AG04449 (cell line): Measurements from ENCODE around the gene OIP5.
"Not testable (repeated sequence)": the region's sequence is repeated elsewhere in the genome, so short reads cannot be mapped to it uniquely, and the experiment has no call there.

Source experiments
- CTCF ChIA-PET: fragments of 350-600 bp; formaldehyde crosslinking; extraction: SDS; loops from one replicate; lab custom pipeline; 2021; ENCODE audit warnings: antibody characterized with exemption; lab: Yijun Ruan, JAX
- POLR2A ChIA-PET: fragments of 400-600, 350-600 bp; formaldehyde crosslinking; extraction: SDS; loops from one replicate; lab custom pipeline; 2020; ENCODE audit warnings: antibody characterized with exemption, inconsistent platforms; lab: Yijun Ruan, JAX
- DNase-seq: peaks from one replicate; pipeline ENCODE4 v3.0.0-alpha.2; 2010; ENCODE audit warnings: low read depth, low spot score
- H3K4me3 ChIP-seq: 2 replicates; pipeline ENCODE4 v1.5.1; 2011; ENCODE audit warnings: low read depth, mild to moderate bottlenecking, control low read depth, low read length
- TF ChIP-seq, protein P1 (sequence below): IDR thresholded peaks from one replicate; pipeline ENCODE4 v1.5.1; 2011; ENCODE audit warnings: mild to moderate bottlenecking, moderate library complexity, low read length, control low read depth, inconsistent platforms; ENCODE audit not compliant: insufficient read depth; ENCODE audit errors: missing control alignments

The OIP5 gene

DNA sequence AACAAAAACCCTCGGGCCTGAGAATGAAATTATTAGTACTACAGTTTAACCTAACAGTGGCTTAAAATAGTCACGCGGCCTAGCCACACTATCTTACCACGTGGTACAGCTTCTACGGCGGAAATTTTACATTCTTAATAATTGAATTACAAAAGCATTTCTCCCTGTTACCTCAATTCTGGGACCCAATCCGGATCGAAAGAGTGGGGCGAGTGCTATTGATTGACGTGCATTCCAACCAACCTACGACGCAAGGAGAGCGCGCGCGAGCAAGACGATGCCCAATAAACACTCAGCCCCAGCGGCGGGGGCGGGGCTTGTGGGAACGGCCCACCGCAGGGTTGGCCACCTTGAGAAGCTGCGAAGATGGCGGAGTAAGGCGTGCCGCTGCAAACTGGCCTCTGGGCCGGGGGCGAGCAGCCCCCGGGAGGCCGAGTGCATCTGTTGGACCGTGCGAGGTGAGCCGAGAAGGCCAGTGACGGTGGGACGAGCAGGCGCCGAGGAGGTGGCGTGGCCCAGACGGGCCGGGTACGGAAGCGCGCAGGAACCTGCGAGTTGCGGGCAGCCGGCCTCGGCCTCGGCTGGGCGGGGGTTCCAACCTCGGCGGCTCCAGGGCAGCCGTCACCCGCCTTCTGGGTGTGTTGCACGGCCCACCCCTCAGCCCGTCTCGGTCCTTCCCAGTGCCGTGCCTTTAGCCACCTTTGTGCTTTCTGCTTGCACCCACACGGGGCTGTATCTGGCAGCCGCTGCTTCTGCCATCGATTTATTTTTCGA is 48.6 kb downstream of the OIP5 start:
- peak overlapping the region; percentile 94 for H3K4me3 ChIP-seq
- peak; percentile 97 for DNase-seq
- CTCF ChIA-PET = no interaction called here
- TF ChIP-seq, protein P1, sequence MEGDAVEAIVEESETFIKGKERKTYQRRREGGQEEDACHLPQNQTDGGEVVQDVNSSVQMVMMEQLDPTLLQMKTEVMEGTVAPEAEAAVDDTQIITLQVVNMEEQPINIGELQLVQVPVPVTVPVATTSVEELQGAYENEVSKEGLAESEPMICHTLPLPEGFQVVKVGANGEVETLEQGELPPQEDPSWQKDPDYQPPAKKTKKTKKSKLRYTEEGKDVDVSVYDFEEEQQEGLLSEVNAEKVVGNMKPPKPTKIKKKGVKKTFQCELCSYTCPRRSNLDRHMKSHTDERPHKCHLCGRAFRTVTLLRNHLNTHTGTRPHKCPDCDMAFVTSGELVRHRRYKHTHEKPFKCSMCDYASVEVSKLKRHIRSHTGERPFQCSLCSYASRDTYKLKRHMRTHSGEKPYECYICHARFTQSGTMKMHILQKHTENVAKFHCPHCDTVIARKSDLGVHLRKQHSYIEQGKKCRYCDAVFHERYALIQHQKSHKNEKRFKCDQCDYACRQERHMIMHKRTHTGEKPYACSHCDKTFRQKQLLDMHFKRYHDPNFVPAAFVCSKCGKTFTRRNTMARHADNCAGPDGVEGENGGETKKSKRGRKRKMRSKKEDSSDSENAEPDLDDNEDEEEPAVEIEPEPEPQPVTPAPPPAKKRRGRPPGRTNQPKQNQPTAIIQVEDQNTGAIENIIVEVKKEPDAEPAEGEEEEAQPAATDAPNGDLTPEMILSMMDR = no peak
- POLR2A ChIA-PET = interaction anchor here (0.6 kb wide), 1 partner anchor 80 kb away, joined by 4 read pairs; no protein-coding TSS in a partner anchor

DNA sequence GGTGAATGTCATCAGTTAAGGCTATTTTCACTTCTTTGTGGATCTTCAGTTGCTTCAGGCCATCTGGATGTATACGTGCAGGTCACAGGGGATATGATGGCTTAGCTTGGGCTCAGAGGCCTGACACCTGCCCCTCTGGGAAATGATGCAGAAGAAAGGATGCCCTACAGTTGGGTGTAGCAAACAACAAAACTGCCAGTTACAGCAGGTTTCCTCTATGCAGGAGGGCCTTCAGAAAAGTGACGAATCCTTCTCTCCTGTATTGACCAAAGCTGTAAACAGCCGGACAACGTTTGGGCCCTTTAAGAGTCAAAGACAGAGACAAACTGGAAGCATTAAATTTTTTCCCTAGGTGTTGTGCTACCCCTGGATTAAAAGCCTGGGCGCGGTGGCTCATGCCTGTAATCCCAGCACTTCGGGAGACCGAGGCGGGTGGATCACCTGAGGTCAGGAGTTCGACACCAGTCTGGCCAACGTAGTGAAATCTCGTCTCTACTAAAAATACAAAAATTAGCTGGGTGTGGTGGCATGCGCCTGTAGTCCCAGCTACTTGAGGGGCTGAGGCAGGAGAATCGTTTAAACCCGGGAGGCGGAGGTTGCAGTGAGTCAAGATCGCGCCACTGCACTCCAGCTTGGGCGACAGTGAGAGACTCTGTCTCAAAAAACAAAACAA is 49.3 kb downstream of the OIP5 start:
- peak overlapping the region; percentile 43 for H3K4me3 ChIP-seq
- DNase-seq, CTCF ChIA-PET: not testable (repeated sequence)
- POLR2A ChIA-PET = interaction anchor here (0.6 kb wide), 1 partner anchor 79 kb away, joined by 4 read pairs; no protein-coding TSS in a partner anchor

DNA sequence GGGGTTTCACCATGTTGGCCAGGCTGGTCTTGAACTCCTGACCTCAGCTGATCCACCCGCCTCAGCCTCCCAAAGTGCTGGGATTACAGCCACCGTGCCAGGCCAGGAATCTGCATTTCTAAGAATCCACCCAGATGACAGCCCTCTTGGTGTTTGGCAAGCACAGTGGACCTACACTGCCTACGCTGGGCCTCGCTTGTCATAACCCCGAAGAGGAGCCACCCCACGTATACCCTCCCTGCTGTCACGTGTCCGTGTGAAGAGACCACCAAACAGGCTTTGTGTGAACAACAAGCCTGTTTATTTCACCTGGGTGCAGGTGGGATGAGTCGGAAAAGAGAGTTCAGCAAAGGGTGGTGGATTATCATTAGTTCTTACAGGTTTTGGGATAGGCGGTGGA is 50.0 kb downstream of the OIP5 start:
- DNase-seq, CTCF ChIA-PET, H3K4me3 ChIP-seq: not testable (repeated sequence)
- POLR2A ChIA-PET = interaction anchor here (0.6 kb wide), 1 partner anchor 12 kb away, joined by 3 read pairs; no protein-coding TSS in a partner anchor

DNA sequence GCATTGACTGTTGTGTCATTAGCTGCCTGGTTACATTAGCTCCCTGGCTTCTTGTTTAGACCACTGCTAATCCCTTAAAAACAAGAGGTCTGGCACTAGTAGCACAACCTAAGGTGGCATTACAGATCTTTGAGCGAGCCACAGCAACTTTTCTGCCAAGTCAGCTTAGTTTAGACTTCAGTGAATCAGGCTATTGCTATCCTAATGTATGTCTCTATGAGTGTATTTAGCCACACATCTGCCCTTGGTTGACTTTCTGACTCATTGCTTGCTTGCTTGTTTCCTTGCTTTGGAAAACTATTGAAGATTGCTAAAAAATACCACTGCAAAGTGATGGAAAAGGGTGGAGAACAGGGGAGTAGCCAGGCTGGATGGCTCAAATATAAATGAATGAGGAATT is 51.2 kb downstream of the OIP5 start:
- POLR2A ChIA-PET = interaction anchor here (0.6 kb wide), 1 partner anchor 377 kb away, joined by 3 read pairs; no protein-coding TSS in a partner anchor
- DNase-seq = peak; percentile 75
- H3K4me3 ChIP-seq = no peak overlapping the region
- TF ChIP-seq, protein P1 = no peak
- CTCF ChIA-PET = interaction anchor here (0.9 kb wide), 1 partner anchor 50 kb away, joined by 3 read pairs; the partner anchor contains the start of gene CHP1

DNA sequence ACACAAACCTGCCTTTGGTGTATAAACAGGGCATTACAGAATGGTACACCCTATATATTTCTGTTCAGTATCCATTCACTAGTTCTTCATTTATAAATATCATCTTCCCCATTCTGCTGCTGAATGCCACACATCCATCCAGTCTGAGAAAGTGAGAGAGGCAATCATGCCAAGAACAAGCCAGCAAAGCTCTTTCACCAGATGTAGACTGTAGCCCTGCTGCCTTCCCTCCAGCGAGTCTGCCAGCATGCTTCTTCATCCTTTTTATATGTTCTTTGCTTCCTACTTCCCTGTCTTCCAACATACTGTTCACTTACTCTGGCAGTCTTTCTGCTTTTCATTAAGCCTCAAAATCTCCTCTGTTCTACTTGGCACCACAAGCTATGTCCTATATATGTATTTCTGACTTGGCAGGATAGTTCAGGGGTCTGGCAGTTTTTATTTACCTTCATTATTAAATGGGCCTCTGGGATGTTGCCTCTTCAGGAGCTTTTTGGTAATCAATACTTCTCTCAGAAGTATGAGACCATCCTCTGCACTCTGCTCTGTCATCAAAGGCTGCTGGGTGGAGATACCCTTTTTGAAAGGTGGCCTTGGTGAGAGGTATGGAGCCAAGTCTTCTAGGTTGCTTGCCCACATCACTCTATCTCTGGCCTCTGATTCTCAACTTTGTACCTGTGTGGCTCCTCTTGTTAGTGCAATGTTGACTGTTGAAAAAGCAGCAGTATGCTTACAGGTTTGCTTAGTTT is 52.7 kb downstream of the OIP5 start:
- POLR2A ChIA-PET = no interaction called here
- TF ChIP-seq, protein P1 = no peak
- CTCF ChIA-PET = interaction anchor here (0.6 kb wide), 1 partner anchor 690 kb away, joined by 3 read pairs; no protein-coding TSS in a partner anchor
- no peak for DNase-seq
- no peak overlapping the region for H3K4me3 ChIP-seq

DNA sequence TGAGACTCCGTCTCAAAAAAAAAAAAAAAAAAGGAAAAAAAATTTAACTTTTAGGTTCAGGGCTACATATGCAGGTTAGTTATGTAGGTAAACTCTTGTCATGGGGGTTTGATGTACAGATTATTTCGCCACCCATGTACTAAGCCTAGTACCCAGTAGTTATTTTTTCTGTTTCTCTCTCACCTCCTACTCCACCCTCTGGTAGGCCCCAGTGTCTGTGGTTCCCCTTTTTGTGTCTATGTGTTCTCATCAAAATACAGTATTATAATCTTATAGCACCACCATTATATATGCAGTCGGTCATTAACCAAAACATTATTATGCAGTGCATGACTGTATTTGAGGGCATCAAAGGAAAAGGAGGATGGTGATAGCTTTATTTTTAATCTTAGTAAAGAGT is 54.1 kb downstream of the OIP5 start:
- no peak overlapping the region for H3K4me3 ChIP-seq
- POLR2A ChIA-PET = no interaction called here
- DNase-seq = no peak
- CTCF ChIA-PET = no interaction called here
- TF ChIP-seq, protein P1 = no peak
